Right cardiac atrium (tissue), 5 donors: ENCODE data around the gene ZNF789. TPM values are rescaled to one million over a fixed set of nuclear protein-coding genes. Genes with fewer than 3 reads are reported as not detected.

ENCODE experiments used
- ATAC-seq, 2 donors: fragments of 200-7000 bp; cut with Tn5 transposase; one replicate each; pipeline versions ENCODE4 v1.8.0 to v1.9.1; 2020; ENCODE audit warnings: moderate library complexity in 2 of 2, mild to moderate bottlenecking in 1 of 2
- DNase-seq, 3 donors: peaks; one replicate each; pipeline ENCODE4 v3.0.0-alpha.2; 2020
- H3K27ac ChIP-seq: one replicate; pipeline ENCODE4 v1.5.1; 2013; ENCODE audit warnings: mild to moderate bottlenecking, low read length, control low read depth, moderate library complexity
- H3K27me3 ChIP-seq: one replicate; pipeline ENCODE4 v1.6.1; 2013; ENCODE audit not compliant: control insufficient read depth, insufficient read depth
- H3K4me1 ChIP-seq: one replicate; pipeline ENCODE4 v1.6.1; 2013; ENCODE audit warnings: low read length; ENCODE audit not compliant: control insufficient read depth, insufficient read depth
- H3K4me3 ChIP-seq: one replicate; pipeline ENCODE4 v1.5.1; 2013; ENCODE audit warnings: low read length, control low read depth
- H3K9me3 ChIP-seq: one replicate; pipeline ENCODE4 v1.6.1; 2013; ENCODE audit warnings: low read length; ENCODE audit not compliant: control insufficient read depth
- WGBS: extraction: QIAGEN DNeasy Blood & Tissue Kit; methylation state at CpG from one replicate; pipeline ENCODE4 v1.1.7; 2013; 5-methylcytosine and 5-hydroxymethylcytosine counted together
- intact Hi-C, 4 donors: fragments of 100-400 bp; cut with DNase I; formaldehyde crosslinking; loops; one replicate each; pipeline versions ENCODE4 v1.11.0 to v1.14.0; 2022 to 2023
- polyA plus RNA-seq: library from polyadenylated mRNA; stranded (reverse); fragments of 200-250 nt; gene quantifications from one replicate; pipeline ENCODE4 v1.2.3, GENCODE V29; 2013
- total RNA-seq, 4 donors: library from RNA; stranded (reverse); fragmentation: NEBNext Ultra II Directional; extraction: Animal tissue kit (Norgen Biotek cat#: 25700); gene quantifications; one replicate each; pipeline ENCODE4 v1.2.1, GENCODE V29; 2021
- donor health status: healthy with polysubstance abuse.
- donor health status: DM: no; HTN: yes; CAD: no.
- donor health status: DM: no; HTN: no; CAD: no.
- donor health status: DM: no; HTN: yes; CAD: no; lungs with severe emphysema.
- donor health status: DM: yes; HTN: yes; CAD: no.

The ZNF789 gene
- total and polyA plus RNA-seq, 5 donors: 2.9 to 6.4 (median 3.6) TPM

- Histone ChIP-seq H3K4me3 (peak overlapping the region; percentile 83), H3K27me3 (no peaks in the 10 kb centered on the region), H3K4me1 (peaks cover 6% of the 10 kb centered on the region), H3K9me3 (no peaks in the 10 kb centered on the region), H3K27ac (peak overlapping the region; percentile 81)
- 1% methylated on average over 11 of the region's 11 CpGs for WGBS
- ATAC-seq (no peak), DNase-seq (no peak)
- intact Hi-C loops: loop anchor here in 1 of 4 donors (10.0 kb wide), 1 partner anchor 50 kb away; the partner anchor contains the start of genes FAM200A and ZNF655
Observed at GRCh38 chr7:99505324-99505662, 32.6 kb downstream of the ZNF789 start.

GRCh38 chr7:99514050-99514449 lies 41.4 kb downstream of the ZNF789 start:
- ATAC-seq: no peak
- Histone ChIP-seq H3K27ac (no peak overlapping the region), H3K9me3 (no peaks in the 10 kb centered on the region), H3K4me1 (no peaks in the 10 kb centered on the region), H3K4me3 (no peak overlapping the region), H3K27me3 (no peaks in the 10 kb centered on the region)
- DNase-seq: no peak
- intact Hi-C loops: no loop called here
- WGBS: 91% methylated on average over 1 of the region's 1 CpG

GRCh38 chr7:99521399-99521798 lies 48.7 kb downstream of the ZNF789 start:
- intact Hi-C loops: no loop called here
- 95% methylated on average over 3 of the region's 3 CpGs for WGBS
- H3K4me1 ChIP-seq: no peaks in the 10 kb centered on the region
- no peak overlapping the region for H3K27ac ChIP-seq
- ATAC-seq (no peak), DNase-seq (no peak)
- no peaks in the 10 kb centered on the region for H3K9me3 ChIP-seq
- no peak overlapping the region for H3K4me3 ChIP-seq
- no peaks in the 10 kb centered on the region for H3K27me3 ChIP-seq

GRCh38 chr7:99525713-99526440 lies 53.2 kb downstream of the ZNF789 start:
- H3K9me3 ChIP-seq: peaks cover 2% of the 10 kb centered on the region
- DNase-seq: no peak
- 95% methylated on average over 21 of the region's 21 CpGs for WGBS
- no peak overlapping the region for H3K4me3 ChIP-seq
- intact Hi-C loops: no loop called here
- no peaks in the 10 kb centered on the region for H3K4me1 ChIP-seq
- H3K27me3 ChIP-seq: no peaks in the 10 kb centered on the region
- no peak overlapping the region for H3K27ac ChIP-seq
- ATAC-seq: no peak

GRCh38 chr7:99531354-99531765 lies 58.7 kb downstream of the ZNF789 start:
- Histone ChIP-seq H3K27me3 (no peaks in the 10 kb centered on the region), H3K4me1 (no peaks in the 10 kb centered on the region), H3K9me3 (peaks cover 8% of the 10 kb centered on the region), H3K4me3 (no peak overlapping the region), H3K27ac (no peak overlapping the region)
- intact Hi-C loops: no loop called here
- DNase-seq (no peak), ATAC-seq (no peak)
- WGBS: 98% methylated on average over 12 of the region's 12 CpGs

DNA sequence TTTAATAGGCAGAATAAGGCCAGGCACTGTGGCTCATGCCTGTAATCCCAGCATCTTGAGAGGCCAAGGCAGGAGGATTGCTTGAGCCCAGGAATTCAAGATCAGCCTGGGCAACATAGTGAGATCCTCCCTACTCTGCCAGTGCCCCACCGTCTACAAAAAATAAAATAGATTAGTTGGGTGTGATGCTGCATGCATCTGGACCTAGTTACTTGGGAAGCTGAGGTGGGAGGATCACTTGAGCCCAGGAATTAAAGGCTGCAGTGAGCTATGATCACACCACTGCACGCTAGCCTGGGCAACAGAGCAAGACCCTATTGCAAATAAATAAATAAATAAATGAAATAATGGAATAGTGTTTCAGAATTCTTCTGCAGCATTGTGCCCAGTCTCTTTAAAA lies 63.0 kb downstream of the ZNF789 start:
- intact Hi-C loops: no loop called here
- no peaks in the 10 kb centered on the region for H3K27me3 ChIP-seq
- no peak overlapping the region for H3K27ac ChIP-seq
- DNase-seq (no peak), ATAC-seq (no peak)
- no peaks in the 10 kb centered on the region for H3K4me1 ChIP-seq
- WGBS: 97% methylated on average over 2 of the region's 2 CpGs
- no peak overlapping the region for H3K4me3 ChIP-seq
- H3K9me3 ChIP-seq: peaks cover 8% of the 10 kb centered on the region

Other genes with a start within 250 kb of the ZNF789 start
- not detected for gene MYH16, start 200.1 kb upstream of the ZNF789 start, total RNA-seq
- gene MYH16, start 200.1 kb upstream of the ZNF789 start, polyA plus RNA-seq: not detected
- 100 to 1,000 TPM; 106 to 126 (median 121) TPM for gene ARPC1A, start 147.0 kb upstream of the ZNF789 start, total RNA-seq
- gene ARPC1A, start 147.0 kb upstream of the ZNF789 start, polyA plus RNA-seq: 148 TPM
- 10 to 100 TPM; 35.5 to 65.1 (median 56.6) TPM for gene ARPC1B, start 98.2 kb upstream of the ZNF789 start, total RNA-seq
- 52.9 TPM for gene ARPC1B, start 98.2 kb upstream of the ZNF789 start, polyA plus RNA-seq
- 10 to 100 TPM; 85.9 to 95.9 (median 90.1) TPM for gene PDAP1, start 64.3 kb upstream of the ZNF789 start, total RNA-seq
- 167 TPM for gene PDAP1, start 64.3 kb upstream of the ZNF789 start, polyA plus RNA-seq
- 10 to 100 TPM; 37.8 to 53.6 (median 44.0) TPM for gene BUD31, start 63.9 kb upstream of the ZNF789 start, total RNA-seq
- 65.1 TPM for gene BUD31, start 63.9 kb upstream of the ZNF789 start, polyA plus RNA-seq
- gene PTCD1, start 34.1 kb upstream of the ZNF789 start, total RNA-seq: 1 to 10 TPM; 3.1 to 4.4 (median 3.2) TPM
- gene PTCD1, start 34.1 kb upstream of the ZNF789 start, polyA plus RNA-seq: 3.0 TPM
- 10 to 100 TPM; 17.3 to 21.9 (median 18.8) TPM for gene CPSF4, start 33.9 kb upstream of the ZNF789 start, total RNA-seq
- gene CPSF4, start 33.9 kb upstream of the ZNF789 start, polyA plus RNA-seq: 16.2 TPM
- 100 to 1,000 TPM; 525 to 746 (median 627) TPM for gene ATP5MF, start 6.7 kb upstream of the ZNF789 start, total RNA-seq
- 3,968 TPM for gene ATP5MF, start 6.7 kb upstream of the ZNF789 start, polyA plus RNA-seq
- 10 to 100 TPM; 17.1 to 20.5 (median 19.7) TPM for gene ZNF394, start 27.4 kb downstream of the ZNF789 start, total RNA-seq
- gene ZNF394, start 27.4 kb downstream of the ZNF789 start, polyA plus RNA-seq: 16.7 TPM
- 1 to 10 TPM; 6.1 to 7.1 (median 6.3) TPM for gene ZKSCAN5, start 31.8 kb downstream of the ZNF789 start, total RNA-seq
- 3.0 TPM for gene ZKSCAN5, start 31.8 kb downstream of the ZNF789 start, polyA plus RNA-seq
- 1 to 10 TPM; 4.7 to 6.1 (median 5.5) TPM for gene FAM200A, start 79.2 kb downstream of the ZNF789 start, total RNA-seq
- gene FAM200A, start 79.2 kb downstream of the ZNF789 start, polyA plus RNA-seq: 6.7 TPM
- gene ZNF655, start 85.8 kb downstream of the ZNF789 start, total RNA-seq: 10 to 100 TPM; 37.8 to 45.5 (median 39.8) TPM
- 31.5 TPM for gene ZNF655, start 85.8 kb downstream of the ZNF789 start, polyA plus RNA-seq
- under 1 TPM; 0.21 to 0.40 (median 0.37) TPM for gene TMEM225B, start 125.4 kb downstream of the ZNF789 start, total RNA-seq
- 0.41 TPM for gene TMEM225B, start 125.4 kb downstream of the ZNF789 start, polyA plus RNA-seq
- gene ZSCAN25, start 144.1 kb downstream of the ZNF789 start, total RNA-seq: 1 to 10 TPM; 8.1 to 9.6 (median 8.6) TPM
- gene ZSCAN25, start 144.1 kb downstream of the ZNF789 start, polyA plus RNA-seq: 3.8 TPM
- gene CYP3A5, start 207.1 kb downstream of the ZNF789 start, total RNA-seq: under 1 TPM in 1 of 4 donors, not detected in 3; 0.84 TPM
- 0.09 TPM for gene CYP3A5, start 207.1 kb downstream of the ZNF789 start, polyA plus RNA-seq